DMS153 (cell line): Measurements from ENCODE around the gene SYNGAP1.
"Not testable (repeated sequence)": the region's sequence is repeated elsewhere in the genome, so short reads cannot be mapped to it uniquely, and the experiment has no call there.

ENCODE experiments used
- DNase-seq: peaks from one replicate; lab custom pipeline; 2025; lab: John Stamatoyannopoulos, UW

Gene SYNGAP1

DNA sequence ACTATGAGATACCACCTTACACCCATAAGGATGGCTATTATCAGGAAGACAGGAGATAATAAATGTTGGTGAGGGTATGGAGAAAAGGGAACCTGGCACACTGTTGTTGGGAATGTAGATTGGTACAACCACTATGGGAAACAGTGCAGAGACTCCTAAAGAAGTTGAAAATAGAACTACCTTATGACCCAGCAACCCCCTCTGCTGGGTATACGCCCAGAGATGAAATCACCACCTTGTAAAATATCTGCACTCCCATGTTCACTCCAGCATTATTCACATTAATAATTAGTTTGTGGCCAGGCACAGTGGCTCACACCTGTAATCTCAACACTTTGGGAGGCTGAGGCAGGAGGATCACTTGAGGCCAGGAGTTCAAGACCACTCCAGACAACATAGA lies 61.3 kb downstream of the SYNGAP1 start:
- no peak for DNase-seq

GRCh38 chr6:33482620-33483019 lies 62.8 kb downstream of the SYNGAP1 start:
- not testable (repeated sequence) for DNase-seq

DNA sequence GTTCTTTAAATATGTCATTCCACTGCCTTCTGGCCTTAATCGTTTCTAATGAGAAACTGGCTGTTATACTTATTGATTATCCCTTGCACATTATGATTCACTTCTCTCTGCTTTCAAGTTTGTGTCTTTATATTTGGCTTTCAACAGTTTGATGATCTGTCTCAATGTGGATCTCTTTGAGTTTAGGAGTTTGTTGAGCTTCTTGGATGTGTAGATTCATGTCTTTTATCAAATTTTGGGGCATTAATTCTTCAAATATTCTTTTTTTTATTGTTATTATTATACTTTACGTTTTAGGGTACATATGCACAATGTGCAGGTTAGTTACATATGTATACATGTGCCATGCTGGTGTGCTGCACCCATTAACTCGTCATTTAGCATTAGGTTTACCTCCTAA lies 63.8 kb downstream of the SYNGAP1 start:
- no peak for DNase-seq

DNA sequence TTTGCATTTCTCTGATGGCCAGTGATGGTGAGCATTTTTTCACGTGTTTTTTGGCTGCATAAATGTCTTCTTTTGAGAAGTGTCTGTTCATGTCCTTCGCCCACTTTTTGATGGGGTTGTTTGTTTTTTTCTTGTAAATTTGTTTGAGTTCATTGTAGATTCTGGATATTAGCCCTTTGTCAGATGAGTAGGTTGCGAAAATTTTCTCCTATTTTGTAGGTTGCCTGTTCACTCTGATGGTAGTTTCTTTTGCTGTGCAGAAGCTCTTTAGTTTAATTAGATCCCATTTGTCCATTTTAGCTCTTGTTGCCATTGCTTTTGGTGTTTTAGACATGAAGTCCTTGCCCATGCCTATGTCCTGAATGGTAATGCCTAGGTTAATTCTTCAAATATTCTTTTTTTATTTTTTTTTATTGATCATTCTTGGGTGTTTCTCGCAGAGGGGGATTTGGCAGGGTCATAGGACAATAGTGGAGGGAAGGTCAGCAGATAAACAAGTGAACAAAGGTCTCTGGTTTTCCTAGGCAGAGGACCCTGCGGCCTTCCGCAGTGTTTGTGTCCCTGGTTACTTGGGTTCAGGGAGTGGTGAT lies 64.9 kb downstream of the SYNGAP1 start:
- not testable (repeated sequence) for DNase-seq

DNA sequence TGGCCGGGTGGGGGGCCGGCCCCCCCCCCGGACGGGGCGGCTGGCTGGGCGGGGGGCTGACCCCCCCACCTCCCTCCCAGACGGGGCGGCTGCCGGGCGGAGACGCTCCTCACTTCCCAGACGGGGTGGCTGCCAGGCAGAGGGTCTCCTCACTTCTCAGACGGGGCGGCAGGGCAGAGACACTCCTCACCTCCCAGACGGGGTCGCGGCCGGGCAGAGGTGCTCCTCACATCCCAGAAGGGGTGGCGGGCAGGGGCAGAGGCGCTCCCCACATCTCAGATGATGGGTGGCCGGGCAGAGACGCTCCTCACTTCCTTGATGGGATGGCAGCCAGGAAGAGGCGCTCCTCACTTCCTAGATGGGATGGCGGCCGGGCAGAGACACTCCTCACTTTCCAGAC lies 65.8 kb downstream of the SYNGAP1 start:
- not testable (repeated sequence) for DNase-seq

DNA sequence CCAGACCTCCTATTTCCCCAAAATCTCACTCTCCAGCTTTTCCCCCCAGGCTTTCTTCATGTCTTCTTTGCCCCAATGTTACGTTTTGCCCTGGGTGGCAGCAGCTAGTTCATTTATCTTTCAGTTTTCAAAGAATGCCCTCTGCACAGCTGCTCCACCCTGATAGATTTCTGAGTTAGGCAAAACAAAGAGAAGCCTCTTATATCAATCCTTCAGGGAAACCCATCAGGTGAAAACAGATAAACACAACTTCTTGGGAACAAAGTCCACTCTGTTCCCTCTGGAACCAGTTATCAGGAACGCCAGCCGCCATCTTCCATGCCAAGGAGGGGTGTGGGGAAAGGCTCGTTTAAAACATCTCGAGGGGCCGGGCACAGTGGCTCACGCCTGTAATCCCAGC lies 68.5 kb downstream of the SYNGAP1 start:
- DNase-seq: no peak

DNA sequence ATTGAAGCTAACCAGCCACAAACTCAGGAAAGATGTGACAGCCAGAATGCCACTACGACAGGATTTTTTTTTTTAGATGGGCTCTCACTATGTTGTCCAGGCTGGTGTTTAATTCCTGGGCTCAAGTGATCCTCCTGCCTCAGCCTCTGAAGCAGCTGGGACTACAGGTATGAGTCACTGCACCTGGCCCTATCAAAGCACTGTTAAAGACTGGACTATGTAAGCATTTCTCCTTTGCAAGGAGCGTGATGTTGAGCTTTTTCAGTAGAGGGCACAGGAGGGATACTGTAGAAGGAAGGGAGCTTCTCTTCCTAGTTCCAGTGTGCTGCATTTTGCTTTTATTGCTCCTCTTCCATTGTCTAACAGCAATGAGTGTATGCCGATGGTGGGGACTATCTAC lies 70.3 kb downstream of the SYNGAP1 start:
- DNase-seq: no peak

GRCh38 chr6:33490621-33491020 lies 70.8 kb downstream of the SYNGAP1 start:
- DNase-seq: no peak

- no peak for DNase-seq
Measured at GRCh38 chr6:33492093-33492492, 72.2 kb downstream of the SYNGAP1 start.

GRCh38 chr6:33497157-33497556 lies 77.3 kb downstream of the SYNGAP1 start:
- DNase-seq: no peak

GRCh38 chr6:33502486-33502885 lies 82.6 kb downstream of the SYNGAP1 start:
- no peak for DNase-seq

DNA sequence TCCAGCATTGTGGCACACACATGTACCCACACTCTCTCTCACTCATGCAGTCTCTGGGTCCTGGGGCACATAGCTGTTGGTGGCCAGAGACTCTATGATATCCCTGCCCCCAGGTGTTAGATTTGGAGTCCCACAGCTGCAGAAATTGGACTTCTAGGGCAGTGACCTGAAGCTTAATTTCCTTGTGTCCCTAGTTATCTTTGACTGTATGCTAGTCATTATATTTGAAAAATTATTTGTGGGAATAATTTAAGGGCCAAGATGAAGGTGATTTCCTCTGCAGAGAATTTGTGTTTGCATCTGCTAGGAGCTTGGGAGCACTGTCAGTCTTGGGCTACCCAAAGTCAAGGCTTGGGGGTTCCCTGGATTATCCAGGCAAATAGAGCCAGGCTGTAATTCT lies 84.6 kb downstream of the SYNGAP1 start:
- no peak for DNase-seq
